GM19395 (cell line): ENCODE data around the gene NISCH.

ENCODE experiments used
- ATAC-seq: cut with Tn5 transposase; IDR thresholded peaks from one replicate; pipeline ENCODE4 v1.9.1; 2021; ENCODE audit warnings: mild to moderate bottlenecking, moderate library complexity; ENCODE audit not compliant: unreplicated experiment

Gene NISCH

GRCh38 chr3:52455283-52456168 is at the start of gene NISCH:
Gene NISCH (plus strand): TSS chr3:52455604. CDS start chr3:52455642, 38 bp downstream.
- ATAC-seq, result peak; percentile 68

- ATAC-seq, result no peak
Observed at GRCh38 chr3:52406231-52406661, 49.2 kb upstream of the NISCH start.

GRCh38 chr3:52406791-52407510 is 48.5 kb upstream of the NISCH start:
- ATAC-seq, result no peak

- no peak for ATAC-seq
Observed at GRCh38 chr3:52407779-52408178, 47.6 kb upstream of the NISCH start.

GRCh38 chr3:52408466-52408865 is 46.9 kb upstream of the NISCH start:
- no peak for ATAC-seq

- ATAC-seq, result no peak
Observed at GRCh38 chr3:52415800-52416199, 39.6 kb upstream of the NISCH start.

GRCh38 chr3:52420388-52420787 is 35.0 kb upstream of the NISCH start:
- ATAC-seq, result no peak

- ATAC-seq, result no peak
Observed at GRCh38 chr3:52422669-52423068, 32.7 kb upstream of the NISCH start.

- ATAC-seq, result no peak
Observed at GRCh38 chr3:52423173-52423572, 32.2 kb upstream of the NISCH start.

GRCh38 chr3:52428151-52429005 is 27.0 kb upstream of the NISCH start:
- ATAC-seq, result no peak

GRCh38 chr3:52429031-52429430 is 26.4 kb upstream of the NISCH start:
- no peak for ATAC-seq

- ATAC-seq, result no peak
Observed at GRCh38 chr3:52429779-52430415, 25.5 kb upstream of the NISCH start.

- no peak for ATAC-seq
Observed at GRCh38 chr3:52430416-52430810, 25.0 kb upstream of the NISCH start.

- ATAC-seq, result no peak
Observed at GRCh38 chr3:52431459-52432223, 23.8 kb upstream of the NISCH start.

- no peak for ATAC-seq
Observed at GRCh38 chr3:52432225-52432624, 23.2 kb upstream of the NISCH start.

GRCh38 chr3:52432691-52433141 is 22.7 kb upstream of the NISCH start:
- ATAC-seq, result no peak

GRCh38 chr3:52433328-52433995 is 21.9 kb upstream of the NISCH start:
- ATAC-seq, result no peak

- no peak for ATAC-seq
Observed at GRCh38 chr3:52433996-52434479, 21.4 kb upstream of the NISCH start.

GRCh38 chr3:52434491-52435115 is 20.8 kb upstream of the NISCH start:
- ATAC-seq, result no peak
